Activated CD4-positive, alpha-beta T cell treated with anti-CD3 and anti-CD28 coated beads, Interleukin-2, amount 50 U/mL, for 4 hours (primary cell): ENCODE results near the gene CCDC40.

ENCODE experiments used
- DNase-seq, 2 experiments: peaks; one replicate each; pipeline ENCODE4 v3.0.0-alpha.2; 2020

Gene CCDC40

GRCh38 chr17:80002070-80002641 lies 34.3 kb upstream of the CCDC40 start:
- DNase-seq = no peak

GRCh38 chr17:80002690-80003490 lies 33.6 kb upstream of the CCDC40 start:
- DNase-seq = no peak

GRCh38 chr17:80003969-80004368 lies 32.5 kb upstream of the CCDC40 start:
- DNase-seq = no peak

GRCh38 chr17:80005360-80006338 lies 30.8 kb upstream of the CCDC40 start:
- DNase-seq = peak; percentile 46 to 47

- no peak for DNase-seq
These were observed 30.1 kb upstream of the CCDC40 start for GRCh38 chr17:80006339-80006720.

DNA sequence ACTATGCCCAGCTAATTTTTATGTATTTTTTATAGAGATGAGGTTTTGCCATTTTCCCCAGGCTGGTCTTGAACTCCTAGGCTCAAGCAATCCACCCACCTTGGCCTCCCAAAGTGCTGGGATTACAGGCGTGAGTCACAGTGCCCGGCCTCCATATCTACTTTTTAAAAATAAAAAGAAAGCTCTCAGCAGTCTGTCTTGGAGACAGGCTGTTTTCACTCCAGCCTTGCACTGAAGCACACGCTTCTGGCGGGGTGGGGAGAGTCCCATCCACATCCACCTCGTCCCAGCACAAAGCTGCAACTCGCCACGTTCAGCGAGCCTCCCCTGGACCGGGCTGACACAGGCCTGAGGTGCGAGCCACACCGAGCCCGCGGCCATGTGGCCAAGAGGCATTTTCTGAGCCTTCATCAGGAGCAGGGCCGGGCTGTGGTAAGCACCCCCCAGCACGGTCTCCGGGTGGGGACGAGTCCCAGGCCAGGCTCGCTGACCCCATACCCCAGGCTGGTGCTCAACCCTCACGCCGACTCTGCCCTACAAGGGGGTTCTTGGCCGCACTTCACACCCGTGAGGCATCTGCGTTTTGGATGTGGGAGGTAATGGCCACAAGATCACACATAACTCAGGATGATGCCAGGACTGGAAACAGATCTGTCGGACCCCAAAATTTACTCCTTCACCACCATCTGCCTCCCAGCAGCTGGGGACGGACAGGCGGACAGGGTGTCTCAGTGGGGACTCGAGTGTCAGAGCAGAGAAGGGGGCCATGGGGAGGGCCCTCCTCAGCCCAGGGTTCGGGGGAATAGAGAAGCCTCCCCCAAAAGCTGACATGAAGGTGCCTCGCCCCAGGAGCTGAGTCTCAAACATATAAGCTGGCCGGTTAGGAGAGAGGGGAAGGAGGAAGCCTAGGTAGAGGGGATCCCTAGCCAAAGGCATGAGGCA lies 29.4 kb upstream of the CCDC40 start:
- no peak for DNase-seq

DNA sequence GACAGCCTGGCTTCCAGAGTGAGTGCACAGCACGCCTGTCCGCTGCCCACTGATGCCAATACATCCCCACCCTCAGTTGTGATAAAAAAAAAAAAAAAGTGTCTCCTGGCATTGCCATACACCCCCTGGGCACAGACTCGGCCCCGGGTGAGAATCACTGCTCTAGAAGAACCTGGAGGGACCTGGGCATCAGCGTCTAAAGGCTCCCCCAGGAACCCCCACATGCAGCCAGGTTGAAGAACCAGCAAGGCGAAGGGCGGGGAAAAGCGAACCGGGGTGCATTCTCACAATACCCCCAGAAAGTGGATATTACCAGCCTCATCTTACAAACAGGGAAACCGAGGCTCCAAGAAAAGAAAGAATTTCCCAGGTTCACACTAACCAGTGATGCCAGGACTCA lies 28.5 kb upstream of the CCDC40 start:
- DNase-seq = no peak

DNA sequence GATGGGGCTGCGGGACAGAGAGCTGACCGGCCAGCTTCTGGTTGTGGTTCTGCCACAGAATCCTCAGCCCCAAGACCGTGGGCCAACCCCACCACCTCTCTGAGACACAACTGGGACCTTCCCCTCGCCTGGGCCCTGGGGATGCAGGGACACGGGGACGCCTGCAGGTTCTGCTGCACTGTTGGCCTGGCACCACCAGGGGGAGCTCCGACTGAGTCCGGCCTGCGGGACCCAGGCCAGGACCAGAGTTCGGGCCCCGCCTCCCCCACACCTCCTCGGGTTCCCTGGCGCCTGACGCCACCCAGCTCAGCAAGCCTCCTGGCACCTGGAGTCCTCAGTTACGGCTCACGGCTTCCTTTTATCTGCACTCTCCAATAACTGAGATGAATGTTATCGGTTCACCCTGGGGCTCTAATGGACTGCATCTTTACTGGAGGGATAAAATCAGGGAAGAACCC lies 28.0 kb upstream of the CCDC40 start:
- DNase-seq = peak; percentile 69 to 70

DNA sequence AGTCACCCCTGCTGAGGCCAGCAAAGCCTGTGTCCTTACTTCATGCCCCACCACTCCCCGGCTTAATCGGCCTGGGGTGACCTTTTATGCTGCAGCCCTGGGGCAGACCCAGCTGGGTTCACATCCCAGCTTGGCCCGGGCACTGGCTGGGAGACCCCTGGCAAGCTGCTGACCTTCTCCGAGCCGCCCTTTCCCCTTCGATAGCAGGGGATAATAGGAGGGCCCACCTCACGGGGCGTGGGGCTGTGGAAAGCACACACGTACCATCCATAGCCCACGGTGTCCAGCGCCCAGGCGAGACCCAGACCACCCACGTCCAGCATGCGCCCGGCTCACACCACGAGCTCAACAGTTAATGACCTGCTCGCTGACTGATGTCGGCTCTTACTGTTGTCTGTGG lies 27.6 kb upstream of the CCDC40 start:
- DNase-seq = no peak

GRCh38 chr17:80009391-80010282 lies 26.8 kb upstream of the CCDC40 start:
- no peak for DNase-seq

- DNase-seq = no peak
These were observed 26.1 kb upstream of the CCDC40 start for GRCh38 chr17:80010283-80010858.

GRCh38 chr17:80011989-80012555 lies 24.4 kb upstream of the CCDC40 start:
- no peak for DNase-seq

GRCh38 chr17:80012765-80013741 lies 23.4 kb upstream of the CCDC40 start:
- DNase-seq = no peak

GRCh38 chr17:80017226-80018010 lies 19.0 kb upstream of the CCDC40 start:
- DNase-seq = no peak

- DNase-seq = no peak
These were observed 17.4 kb upstream of the CCDC40 start for GRCh38 chr17:80018917-80019651.

- no peak for DNase-seq
These were observed 14.8 kb upstream of the CCDC40 start for GRCh38 chr17:80021600-80021999.

- no peak for DNase-seq
These were observed 12.8 kb upstream of the CCDC40 start for GRCh38 chr17:80023481-80024205.
